GM12864 (cell line): ENCODE results near the gene AKT3.

Source experiments
- DNase-seq: peaks from one replicate; pipeline ENCODE4 v3.0.0-alpha.2; 2011; ENCODE audit warnings: low read depth
- H3K4me3 ChIP-seq: 2 replicates; pipeline ENCODE4 v1.5.1; 2011; ENCODE audit warnings: mild to moderate bottlenecking, low read depth, low read length, control low read depth
- CTCF ChIP-seq: IDR thresholded peaks from 2 replicates; pipeline ENCODE4 v1.5.1; 2011; ENCODE audit warnings: low read depth, mild to moderate bottlenecking, moderate library complexity, low read length, control low read depth, inconsistent platforms; ENCODE audit errors: missing control alignments

The AKT3 gene

GRCh38 chr1:243705585-243705984 lies 144.5 kb downstream of the AKT3 start:
- DNase-seq = no peak
- no peak overlapping the region for H3K4me3 ChIP-seq
- TF ChIP-seq CTCF = no peak

GRCh38 chr1:243701872-243702271 lies 148.2 kb downstream of the AKT3 start:
- no peak for TF ChIP-seq CTCF
- no peak for DNase-seq
- H3K4me3 ChIP-seq = no peak overlapping the region

- TF ChIP-seq CTCF = no peak
- DNase-seq = no peak
- no peak overlapping the region for H3K4me3 ChIP-seq
Observed at GRCh38 chr1:243693800-243694199, 156.2 kb downstream of the AKT3 start.

GRCh38 chr1:243686159-243686558 lies 163.9 kb downstream of the AKT3 start:
- DNase-seq = no peak
- H3K4me3 ChIP-seq = no peak overlapping the region
- no peak for TF ChIP-seq CTCF

GRCh38 chr1:243680860-243681259 lies 169.2 kb downstream of the AKT3 start:
- TF ChIP-seq CTCF = no peak
- DNase-seq = no peak
- H3K4me3 ChIP-seq = no peak overlapping the region

- TF ChIP-seq CTCF = no peak
- no peak for DNase-seq
- no peak overlapping the region for H3K4me3 ChIP-seq
Observed at GRCh38 chr1:243672539-243673074, 177.4 kb downstream of the AKT3 start.

GRCh38 chr1:243667591-243667990 lies 182.5 kb downstream of the AKT3 start:
- no peak overlapping the region for H3K4me3 ChIP-seq
- no peak for TF ChIP-seq CTCF
- DNase-seq = peak; percentile 27
